Uterus (tissue), 4 donors: Measurements from ENCODE around the gene DNAL4. TPM values are rescaled to one million over a fixed set of nuclear protein-coding genes. Genes with fewer than 3 reads are reported as not detected.

ENCODE experiments used
- DNase-seq, 2 donors: peaks; one replicate each; pipeline ENCODE4 v3.0.0-alpha.2; 2019 to 2020
- H3K27ac ChIP-seq, 2 donors: fragments of 200-600 bp; sonication (generic); 1 replicate in 1 of 2; 2 replicates in 1 of 2; pipeline ENCODE4 v1.5.1; 2016 to 2018
- H3K27me3 ChIP-seq, 2 donors: fragments of 200-600 bp; sonication (generic); one replicate each; pipeline ENCODE4 v1.5.1; 2018 to 2019; ENCODE audit warnings: control low read depth in 1 of 2
- H3K36me3 ChIP-seq, 2 donors: fragments of 200-600 bp; sonication (generic); one replicate each; pipeline ENCODE4 v1.5.1; 2019; ENCODE audit warnings: control low read depth in 1 of 2
- H3K4me1 ChIP-seq, 2 donors: fragments of 200-600 bp; sonication (generic); one replicate each; pipeline ENCODE4 v1.5.1; 2018 to 2019; ENCODE audit warnings: control low read depth in 1 of 2
- H3K4me3 ChIP-seq, 2 donors: fragments of 200-600 bp; sonication (generic); 1 replicate in 1 of 2; 2 replicates in 1 of 2; pipeline ENCODE4 v1.5.1; 2018 to 2019; ENCODE audit warnings: mild to moderate bottlenecking in 1 of 2
- H3K9me3 ChIP-seq, 2 donors: fragments of 200-600 bp; sonication (generic); one replicate each; pipeline ENCODE4 v1.5.1; 2019; ENCODE audit warnings: control low read depth in 1 of 2
- CTCF ChIP-seq, 4 experiments: fragments of 200-600 bp in 2 of 4; fragments of 450-650 bp in 2 of 4; sonication (generic) in 2 of 4; IDR thresholded peaks; one replicate each; pipeline ENCODE4 v1.5.1; 2016 to 2019; ENCODE audit warnings: antibody characterized with exemption in 4 of 4, mild to moderate bottlenecking in 2 of 4, moderate library complexity in 1 of 4
- POLR2A ChIP-seq, 2 donors: fragments of 450-650 bp; IDR thresholded peaks; one replicate each; pipeline ENCODE4 v1.6.1; 2016; ENCODE audit warnings: antibody characterized with exemption in 2 of 2, mild to moderate bottlenecking in 1 of 2, moderate library complexity in 1 of 2
- intact Hi-C: fragments of 100-400 bp; cut with DNase I; formaldehyde crosslinking; loops from one replicate; pipeline ENCODE4 v1.15.1; 2023; ENCODE audit warnings: low total_unique reads
- total RNA-seq, 4 donors: library from RNA; depleted of rRNA in 3 of 4; stranded (reverse); fragments of >200 nt in 3 of 4; gene quantifications; one replicate each; pipeline versions ENCODE4 v1.1.0 to v1.2.4, GENCODE V29; 2014 to 2023
- donor health status: DM: yes; HTN: yes; CAD: no.

DNAL4 gene
- total RNA-seq, 4 donors from 2014 or later: 3.1 to 23.4 (median 8.3) TPM

- Histone ChIP-seq H3K27ac (no peak overlapping the region), H3K4me1 (no peaks in the 10 kb centered on the region), H3K27me3 (no peaks in the 10 kb centered on the region), H3K4me3 (no peak overlapping the region), H3K9me3 (no peaks in the 10 kb centered on the region), H3K36me3 (no peaks in the 10 kb centered on the region)
- intact Hi-C loops: no loop called here
- no peak for DNase-seq
- no peak for TF ChIP-seq POLR2A (IDR thresholded peaks at IDR 0.05)
- no peak for TF ChIP-seq CTCF (IDR thresholded peaks at IDR 0.05)
Observed at GRCh38 chr22:38834991-38835390, 41.0 kb upstream of the DNAL4 start.

GRCh38 chr22:38834215-38834953 lies 40.4 kb upstream of the DNAL4 start:
- Histone ChIP-seq H3K4me1 (no peaks in the 10 kb centered on the region), H3K27ac (no peak overlapping the region), H3K4me3 (no peak overlapping the region), H3K9me3 (no peaks in the 10 kb centered on the region), H3K36me3 (no peaks in the 10 kb centered on the region), H3K27me3 (no peaks in the 10 kb centered on the region)
- TF ChIP-seq POLR2A (IDR thresholded peaks at IDR 0.05) (no peak), CTCF (IDR thresholded peaks at IDR 0.05) (no peak)
- intact Hi-C loops: no loop called here
- no peak for DNase-seq

- intact Hi-C loops: no loop called here
- Histone ChIP-seq H3K27ac (no peak overlapping the region), H3K4me3 (no peak overlapping the region), H3K36me3 (no peaks in the 10 kb centered on the region), H3K27me3 (no peaks in the 10 kb centered on the region), H3K4me1 (no peaks in the 10 kb centered on the region), H3K9me3 (no peaks in the 10 kb centered on the region)
- DNase-seq: no peak
- TF ChIP-seq POLR2A (IDR thresholded peaks at IDR 0.05) (no peak), CTCF (IDR thresholded peaks at IDR 0.05) (no peak)
Observed at GRCh38 chr22:38833061-38833460, 39.1 kb upstream of the DNAL4 start.

GRCh38 chr22:38832005-38832978 lies 38.3 kb upstream of the DNAL4 start:
- Histone ChIP-seq H3K27me3 (no peaks in the 10 kb centered on the region), H3K9me3 (no peaks in the 10 kb centered on the region), H3K27ac (no peak overlapping the region), H3K36me3 (no peaks in the 10 kb centered on the region), H3K4me1 (no peaks in the 10 kb centered on the region), H3K4me3 (no peak overlapping the region)
- TF ChIP-seq CTCF (IDR thresholded peaks at IDR 0.05): no peak
- TF ChIP-seq POLR2A (IDR thresholded peaks at IDR 0.05): no peak
- no peak for DNase-seq
- intact Hi-C loops: no loop called here
